ENCODE results near the gene SLC10A7. TPM values are rescaled to one million over a fixed set of nuclear protein-coding genes. Genes with fewer than 3 reads are reported as not detected.
A peak's percentile ranks its signal among the peaks of the same experiment; 100 is the strongest.

The SLC10A7 gene
- total RNA-seq, 1 donor: 9.0 TPM

GRCh38 chr4:146244496-146244895 is 277.2 kb downstream of the SLC10A7 start:
- Histone ChIP-seq H2AFZ (ENCODE audit: low read length) (no peak overlapping the region), H3K4me1 (ENCODE audit: insufficient read depth, low read length) (peaks cover 24% of the 10 kb centered on the region), H3K79me2 (ENCODE audit: insufficient read depth, low read length) (no peaks in the 10 kb centered on the region), H3K4me2 (ENCODE audit: insufficient read depth, low read length) (no peak overlapping the region), H3K9me3 (ENCODE audit: low read depth, low read length) (no peaks in the 10 kb centered on the region), H3K27me3 (ENCODE audit: insufficient read depth, low read length) (no peaks in the 10 kb centered on the region), H3K27ac (ENCODE audit: low read depth, low read length) (no peak overlapping the region), H3K4me3 (ENCODE audit: insufficient read depth, low read length) (no peak overlapping the region), H4K20me1 (ENCODE audit: insufficient read depth, low read length) (no peaks in the 10 kb centered on the region), H3K36me3 (ENCODE audit: insufficient read depth, low read length) (no peaks in the 10 kb centered on the region)
- TF ChIP-seq CTCF (IDR thresholded peaks at IDR 0.05; ENCODE audit: extremely low read depth, low read depth, low read length): no peak
- DNase-seq (ENCODE audit: insufficient read length, low spot score, missing footprints): no peak

GRCh38 chr4:146243883-146244277 is 277.9 kb downstream of the SLC10A7 start:
- DNase-seq (ENCODE audit: insufficient read length, low spot score, missing footprints): no peak
- Histone ChIP-seq H3K4me2 (ENCODE audit: insufficient read depth, low read length) (no peak overlapping the region), H3K79me2 (ENCODE audit: insufficient read depth, low read length) (no peaks in the 10 kb centered on the region), H3K4me1 (ENCODE audit: insufficient read depth, low read length) (peaks cover 24% of the 10 kb centered on the region), H3K9me3 (ENCODE audit: low read depth, low read length) (no peaks in the 10 kb centered on the region), H3K36me3 (ENCODE audit: insufficient read depth, low read length) (no peaks in the 10 kb centered on the region), H2AFZ (ENCODE audit: low read length) (no peak overlapping the region), H4K20me1 (ENCODE audit: insufficient read depth, low read length) (no peaks in the 10 kb centered on the region), H3K27me3 (ENCODE audit: insufficient read depth, low read length) (no peaks in the 10 kb centered on the region), H3K4me3 (ENCODE audit: insufficient read depth, low read length) (no peak overlapping the region), H3K27ac (ENCODE audit: low read depth, low read length) (no peak overlapping the region)
- no peak for TF ChIP-seq CTCF (IDR thresholded peaks at IDR 0.05; ENCODE audit: extremely low read depth, low read depth, low read length)

- peak; percentile 36 for TF ChIP-seq CTCF (IDR thresholded peaks at IDR 0.05; ENCODE audit: extremely low read depth, low read depth, low read length)
- no peaks in the 10 kb centered on the region for H3K79me2 ChIP-seq (ENCODE audit: insufficient read depth, low read length)
- no peak overlapping the region for H3K4me2 ChIP-seq (ENCODE audit: insufficient read depth, low read length)
- no peak overlapping the region for H3K4me3 ChIP-seq (ENCODE audit: insufficient read depth, low read length)
- no peak for DNase-seq (ENCODE audit: insufficient read length, low spot score, missing footprints)
- peaks cover 24% of the 10 kb centered on the region for H3K4me1 ChIP-seq (ENCODE audit: insufficient read depth, low read length)
- no peaks in the 10 kb centered on the region for H3K9me3 ChIP-seq (ENCODE audit: low read depth, low read length)
- H3K27ac ChIP-seq (ENCODE audit: low read depth, low read length): no peak overlapping the region
- H2AFZ ChIP-seq (ENCODE audit: low read length): no peak overlapping the region
- H3K36me3 ChIP-seq (ENCODE audit: insufficient read depth, low read length): no peaks in the 10 kb centered on the region
- no peaks in the 10 kb centered on the region for H3K27me3 ChIP-seq (ENCODE audit: insufficient read depth, low read length)
- H4K20me1 ChIP-seq (ENCODE audit: insufficient read depth, low read length): no peaks in the 10 kb centered on the region
Observed at GRCh38 chr4:146243141-146243882, 278.4 kb downstream of the SLC10A7 start.

- H3K36me3 ChIP-seq (ENCODE audit: insufficient read depth, low read length): no peaks in the 10 kb centered on the region
Observed at GRCh38 chr4:146238107-146238506, 283.6 kb downstream of the SLC10A7 start.

More at GRCh38 chr4:146238107-146238506, 283.6 kb downstream of the SLC10A7 start:
- Histone ChIP-seq H3K4me3 (ENCODE audit: insufficient read depth, low read length) (no peak overlapping the region), H3K27me3 (ENCODE audit: insufficient read depth, low read length) (no peaks in the 10 kb centered on the region), H3K4me1 (ENCODE audit: insufficient read depth, low read length) (peaks cover 15% of the 10 kb centered on the region), H2AFZ (ENCODE audit: low read length) (no peak overlapping the region), H3K27ac (ENCODE audit: low read depth, low read length) (no peak overlapping the region), H3K79me2 (ENCODE audit: insufficient read depth, low read length) (no peaks in the 10 kb centered on the region), H3K9me3 (ENCODE audit: low read depth, low read length) (no peaks in the 10 kb centered on the region), H4K20me1 (ENCODE audit: insufficient read depth, low read length) (no peaks in the 10 kb centered on the region), H3K4me2 (ENCODE audit: insufficient read depth, low read length) (no peak overlapping the region)
- no peak for DNase-seq (ENCODE audit: insufficient read length, low spot score, missing footprints)
- no peak for TF ChIP-seq CTCF (IDR thresholded peaks at IDR 0.05; ENCODE audit: extremely low read depth, low read depth, low read length)
